HL-60 (cell line): ENCODE measurements around the gene EHBP1L1.

Experiments used
- DNase-seq, 2 experiments: peaks; one replicate each; pipeline ENCODE4 v3.0.0-alpha.2; 2010 to 2020; ENCODE audit warnings: low read depth in 1 of 2, low spot score in 1 of 2
- H3K27ac ChIP-seq: fragments of 250-450 bp; sonication (Bioruptor Pico); replicated peaks from 2 replicates; pipeline ENCODE4 v1.5.1; 2020; ENCODE audit warnings: mild to moderate bottlenecking, moderate library complexity
- H3K27me3 ChIP-seq: fragments of 250-450 bp; sonication (Bioruptor Pico); 2 replicates; pipeline ENCODE4 v1.5.1; 2021; ENCODE audit warnings: mild to moderate bottlenecking, moderate library complexity; ENCODE audit not compliant: insufficient read depth, poor library complexity, severe bottlenecking
- H3K4me3 ChIP-seq: replicated peaks from 2 replicates; pipeline ENCODE4 v1.5.1; 2011; ENCODE audit warnings: mild to moderate bottlenecking, control low read depth, low read length; ENCODE audit not compliant: insufficient read depth
- GABPA ChIP-seq: IDR thresholded peaks from 2 replicates; pipeline ENCODE4 v1.6.1; 2012; ENCODE audit warnings: low read depth
- POLR2AphosphoS5 ChIP-seq: IDR thresholded peaks from 2 replicates; pipeline ENCODE4 v1.6.1; 2012; ENCODE audit warnings: low read depth
- SPI1 ChIP-seq: IDR thresholded peaks from 2 replicates; pipeline ENCODE4 v1.6.1; 2012; ENCODE audit warnings: low read depth, mild to moderate bottlenecking, borderline replicate concordance
- TF ChIP-seq, protein P1 (sequence below): IDR thresholded peaks from 2 replicates; pipeline ENCODE4 v1.6.1; 2012; ENCODE audit warnings: low read depth; ENCODE audit not compliant: insufficient replicate concordance
- TF ChIP-seq, protein P2 (sequence below): IDR thresholded peaks from one replicate; pipeline ENCODE4 v1.5.1; 2011; ENCODE audit warnings: low read length, control low read depth, inconsistent platforms; ENCODE audit not compliant: insufficient read depth

The EHBP1L1 gene

DNA sequence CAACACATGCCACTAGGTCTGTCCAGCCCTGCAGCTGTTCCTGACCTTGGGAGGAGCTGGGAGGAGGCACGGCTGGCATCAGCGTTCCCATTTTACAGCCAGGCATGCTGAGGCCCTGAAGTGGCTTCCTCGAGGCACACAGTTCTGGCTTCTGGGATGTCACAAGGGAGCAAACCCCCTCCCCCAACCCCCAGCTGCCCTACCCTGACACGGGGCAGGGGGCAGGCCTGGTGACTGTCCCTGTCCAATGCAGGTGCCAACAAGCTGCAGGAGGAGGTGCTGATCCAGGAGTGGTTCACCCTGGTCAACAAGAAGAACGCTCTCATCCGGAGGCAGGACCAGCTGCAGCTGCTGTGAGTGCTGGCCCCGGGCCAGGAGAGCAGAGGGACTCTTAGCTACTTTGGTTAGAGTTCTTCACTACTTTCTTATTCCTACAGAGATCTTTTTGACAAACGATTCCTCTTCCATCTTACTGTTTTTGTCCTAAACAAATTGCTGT is 14.4 kb downstream of the EHBP1L1 start:
- DNase-seq = no peak
- Histone ChIP-seq H3K27ac (no peak overlapping the region), H3K4me3 (no peak overlapping the region), H3K27me3 (no peaks in the 10 kb centered on the region)
- no peak for TF ChIP-seq POLR2AphosphoS5
- TF ChIP-seq, protein P1, sequence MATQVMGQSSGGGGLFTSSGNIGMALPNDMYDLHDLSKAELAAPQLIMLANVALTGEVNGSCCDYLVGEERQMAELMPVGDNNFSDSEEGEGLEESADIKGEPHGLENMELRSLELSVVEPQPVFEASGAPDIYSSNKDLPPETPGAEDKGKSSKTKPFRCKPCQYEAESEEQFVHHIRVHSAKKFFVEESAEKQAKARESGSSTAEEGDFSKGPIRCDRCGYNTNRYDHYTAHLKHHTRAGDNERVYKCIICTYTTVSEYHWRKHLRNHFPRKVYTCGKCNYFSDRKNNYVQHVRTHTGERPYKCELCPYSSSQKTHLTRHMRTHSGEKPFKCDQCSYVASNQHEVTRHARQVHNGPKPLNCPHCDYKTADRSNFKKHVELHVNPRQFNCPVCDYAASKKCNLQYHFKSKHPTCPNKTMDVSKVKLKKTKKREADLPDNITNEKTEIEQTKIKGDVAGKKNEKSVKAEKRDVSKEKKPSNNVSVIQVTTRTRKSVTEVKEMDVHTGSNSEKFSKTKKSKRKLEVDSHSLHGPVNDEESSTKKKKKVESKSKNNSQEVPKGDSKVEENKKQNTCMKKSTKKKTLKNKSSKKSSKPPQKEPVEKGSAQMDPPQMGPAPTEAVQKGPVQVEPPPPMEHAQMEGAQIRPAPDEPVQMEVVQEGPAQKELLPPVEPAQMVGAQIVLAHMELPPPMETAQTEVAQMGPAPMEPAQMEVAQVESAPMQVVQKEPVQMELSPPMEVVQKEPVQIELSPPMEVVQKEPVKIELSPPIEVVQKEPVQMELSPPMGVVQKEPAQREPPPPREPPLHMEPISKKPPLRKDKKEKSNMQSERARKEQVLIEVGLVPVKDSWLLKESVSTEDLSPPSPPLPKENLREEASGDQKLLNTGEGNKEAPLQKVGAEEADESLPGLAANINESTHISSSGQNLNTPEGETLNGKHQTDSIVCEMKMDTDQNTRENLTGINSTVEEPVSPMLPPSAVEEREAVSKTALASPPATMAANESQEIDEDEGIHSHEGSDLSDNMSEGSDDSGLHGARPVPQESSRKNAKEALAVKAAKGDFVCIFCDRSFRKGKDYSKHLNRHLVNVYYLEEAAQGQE = no peak
- no peak for TF ChIP-seq SPI1
- no peak for TF ChIP-seq GABPA
- TF ChIP-seq, protein P2, sequence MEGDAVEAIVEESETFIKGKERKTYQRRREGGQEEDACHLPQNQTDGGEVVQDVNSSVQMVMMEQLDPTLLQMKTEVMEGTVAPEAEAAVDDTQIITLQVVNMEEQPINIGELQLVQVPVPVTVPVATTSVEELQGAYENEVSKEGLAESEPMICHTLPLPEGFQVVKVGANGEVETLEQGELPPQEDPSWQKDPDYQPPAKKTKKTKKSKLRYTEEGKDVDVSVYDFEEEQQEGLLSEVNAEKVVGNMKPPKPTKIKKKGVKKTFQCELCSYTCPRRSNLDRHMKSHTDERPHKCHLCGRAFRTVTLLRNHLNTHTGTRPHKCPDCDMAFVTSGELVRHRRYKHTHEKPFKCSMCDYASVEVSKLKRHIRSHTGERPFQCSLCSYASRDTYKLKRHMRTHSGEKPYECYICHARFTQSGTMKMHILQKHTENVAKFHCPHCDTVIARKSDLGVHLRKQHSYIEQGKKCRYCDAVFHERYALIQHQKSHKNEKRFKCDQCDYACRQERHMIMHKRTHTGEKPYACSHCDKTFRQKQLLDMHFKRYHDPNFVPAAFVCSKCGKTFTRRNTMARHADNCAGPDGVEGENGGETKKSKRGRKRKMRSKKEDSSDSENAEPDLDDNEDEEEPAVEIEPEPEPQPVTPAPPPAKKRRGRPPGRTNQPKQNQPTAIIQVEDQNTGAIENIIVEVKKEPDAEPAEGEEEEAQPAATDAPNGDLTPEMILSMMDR = no peak

DNA sequence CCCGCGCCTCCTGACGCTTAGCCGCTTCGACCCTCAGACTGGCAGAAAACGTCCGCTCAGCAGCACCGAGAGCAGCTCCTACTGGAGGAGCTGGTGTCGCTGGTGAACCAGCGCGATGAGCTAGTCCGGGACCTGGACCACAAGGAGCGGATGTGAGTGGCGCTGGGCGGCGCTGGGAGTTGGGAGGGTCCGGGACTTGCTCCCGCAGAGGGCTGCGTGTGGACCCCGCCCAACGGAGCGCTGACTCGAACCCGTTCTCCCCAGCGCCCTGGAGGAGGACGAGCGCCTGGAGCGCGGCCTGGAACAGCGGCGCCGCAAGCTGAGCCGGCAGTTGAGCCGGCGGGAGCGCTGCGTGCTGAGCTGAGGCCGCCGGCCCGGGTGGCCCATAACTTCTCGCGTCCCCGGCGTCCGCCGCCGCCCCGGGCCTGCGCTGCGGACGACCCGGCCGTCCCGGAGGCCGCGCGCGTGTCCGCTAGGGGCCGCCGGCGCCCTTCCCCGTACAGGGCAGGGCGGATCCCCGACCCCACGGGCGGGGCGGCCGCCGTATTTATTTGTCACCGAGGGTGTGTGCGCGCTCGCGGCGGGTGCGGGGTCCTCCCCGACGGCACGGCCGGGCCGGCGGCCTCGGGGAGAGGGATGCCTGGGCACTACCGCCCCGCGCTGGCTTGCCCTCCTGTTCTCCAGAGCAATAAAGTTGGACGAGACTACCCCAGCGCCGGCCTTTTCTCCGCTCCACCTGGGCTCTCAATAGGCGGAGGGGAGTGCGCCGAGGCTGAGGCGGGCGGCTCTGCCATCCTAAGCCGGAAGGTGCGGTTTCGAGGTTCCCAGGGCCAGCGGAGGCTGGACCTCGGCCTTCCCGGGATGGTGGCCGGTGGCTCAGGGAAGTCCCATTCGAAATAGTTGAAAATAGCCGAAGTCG is 16.3 kb downstream of the EHBP1L1 start:
- H3K27me3 ChIP-seq = no peaks in the 10 kb centered on the region
- no peak for DNase-seq
- H3K27ac ChIP-seq = no peak overlapping the region
- TF ChIP-seq, protein P1 = no peak
- TF ChIP-seq SPI1 (no peak), POLR2AphosphoS5 (no peak), GABPA (no peak)
- TF ChIP-seq, protein P2 = no peak
- H3K4me3 ChIP-seq = no peak overlapping the region

DNA sequence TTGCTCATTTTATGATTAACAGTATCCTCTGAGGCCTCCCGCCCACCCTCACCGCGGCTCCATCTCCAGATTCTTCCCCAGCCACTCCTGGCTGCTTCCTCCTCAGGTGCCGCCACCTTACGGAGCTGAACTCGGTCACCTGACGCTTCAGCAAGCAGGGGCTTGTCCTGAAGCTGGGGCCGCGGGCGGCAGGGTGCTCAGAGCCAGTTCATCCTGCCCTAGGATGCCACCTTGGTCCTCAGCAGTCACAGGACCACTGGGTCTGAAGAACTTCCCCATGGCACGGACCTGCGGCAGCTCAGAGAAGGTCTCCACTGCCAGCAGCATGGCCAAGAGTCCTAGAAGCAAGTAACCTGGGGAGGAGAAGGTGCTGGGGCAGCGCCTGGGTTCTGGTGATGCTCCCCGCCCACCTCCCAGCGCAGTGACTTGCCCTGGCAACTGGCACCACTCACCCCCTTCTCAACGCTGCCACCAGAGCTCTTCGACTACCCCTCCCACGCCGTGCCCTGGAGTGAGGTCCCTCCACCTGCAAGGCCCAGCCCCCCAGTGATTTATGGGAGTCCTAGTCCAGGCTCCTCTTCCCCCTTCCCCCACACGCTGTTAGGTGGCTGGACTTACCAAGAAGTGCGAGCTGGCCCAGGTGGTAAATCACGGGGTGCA is 17.1 kb downstream of the EHBP1L1 start:
- TF ChIP-seq, protein P2 = no peak
- TF ChIP-seq GABPA = no peak
- TF ChIP-seq SPI1 = no peak
- TF ChIP-seq, protein P1 = no peak
- TF ChIP-seq POLR2AphosphoS5 = no peak
- no peak overlapping the region for H3K27ac ChIP-seq
- H3K4me3 ChIP-seq = no peak overlapping the region
- no peak for DNase-seq
- no peaks in the 10 kb centered on the region for H3K27me3 ChIP-seq
